ENCODE measurements around the gene MEF2C.

- no peak for TF ChIP-seq CTCF (IDR thresholded peaks at IDR 0.05; ENCODE audit: low read depth, low read length, poor library complexity, severe bottlenecking)
- no peak for TF ChIP-seq EZH2phosphoT487 (IDR thresholded peaks at IDR 0.05; ENCODE audit: borderline replicate concordance, low read length)
Observed at GRCh38 chr5:88807327-88807726, 75.7 kb downstream of the MEF2C start.

Measured in DOHH2 (cell line).